GM23338 (cell line): Measurements from ENCODE around the gene HDAC1. TPM values are rescaled to one million over a fixed set of nuclear protein-coding genes. Genes with fewer than 3 reads are reported as not detected.

Source experiments
- ATAC-seq: fragments of 200-7000 bp; cut with Tn5 transposase; 3 replicates; pipeline ENCODE4 v1.9.1; 2020
- DNase-seq: peaks from one replicate; pipeline ENCODE4 v3.0.0-alpha.2; 2015; ENCODE audit warnings: low spot score
- H2AFZ ChIP-seq: fragments of 200-600 bp; sonication (generic); 2 replicates; pipeline ENCODE4 v1.8.0; 2016; ENCODE audit warnings: antibody characterized with exemption, mild to moderate bottlenecking, moderate library complexity
- H3F3A ChIP-seq: fragments of 200-600 bp; sonication (generic); replicated peaks from 2 replicates; pipeline ENCODE4 v1.8.0; 2017; ENCODE audit warnings: antibody characterized with exemption, mixed run types, low read depth
- H3K27ac ChIP-seq: fragments of 200-600 bp; sonication (generic); 2 replicates; pipeline ENCODE4 v1.6.1; 2016; ENCODE audit warnings: low read depth
- H3K27me3 ChIP-seq: fragments of 200-600 bp; sonication (generic); 2 replicates; pipeline ENCODE4 v1.8.0; 2016; ENCODE audit warnings: mild to moderate bottlenecking, mixed run types, moderate library complexity; ENCODE audit not compliant: insufficient read depth
- H3K36me3 ChIP-seq: fragments of 200-600 bp; sonication (generic); 2 replicates; pipeline ENCODE4 v1.8.0; 2016; ENCODE audit warnings: mild to moderate bottlenecking; ENCODE audit not compliant: insufficient read depth
- H3K4me1 ChIP-seq: fragments of 200-600 bp; sonication (generic); 2 replicates; pipeline ENCODE4 v1.8.0; 2016; ENCODE audit warnings: mild to moderate bottlenecking, moderate library complexity; ENCODE audit not compliant: insufficient read depth
- H3K4me2 ChIP-seq: fragments of 200-600 bp; sonication (generic); 2 replicates; pipeline ENCODE4 v1.7.1; 2017; ENCODE audit warnings: mixed run types
- H3K4me3 ChIP-seq: fragments of 200-600 bp; sonication (generic); 2 replicates; pipeline ENCODE4 v1.6.1; 2016; ENCODE audit warnings: mixed run types
- H3K79me2 ChIP-seq: fragments of 200-600 bp; sonication (generic); replicated peaks from 2 replicates; pipeline ENCODE4 v1.8.0; 2017; ENCODE audit warnings: mild to moderate bottlenecking; ENCODE audit not compliant: insufficient read depth
- H3K9me2 ChIP-seq: fragments of 200-600 bp; sonication (generic); 2 replicates; pipeline ENCODE4 v1.8.0; 2017; ENCODE audit not compliant: insufficient read depth
- H4K20me1 ChIP-seq: fragments of 200-600 bp; sonication (generic); replicated peaks from 2 replicates; pipeline ENCODE4 v1.8.0; 2017; ENCODE audit warnings: mild to moderate bottlenecking; ENCODE audit not compliant: insufficient read depth
- H3K27ac Mint-ChIP-seq: 2 replicates; pipeline ENCODE4 v1.8.0; 2020; ENCODE audit warnings: inconsistent platforms, mild to moderate bottlenecking, moderate library complexity, mixed read lengths
- H3K27me3 Mint-ChIP-seq: 3 replicates; pipeline ENCODE4 v1.8.0; 2022; ENCODE audit warnings: low read depth, mild to moderate bottlenecking, moderate library complexity, mixed read lengths, inconsistent platforms; ENCODE audit not compliant: insufficient read depth, poor library complexity
- H3K36me3 Mint-ChIP-seq: 3 replicates; pipeline ENCODE4 v1.8.0; 2021; ENCODE audit warnings: low read depth, mild to moderate bottlenecking, inconsistent platforms, moderate library complexity, mixed read lengths
- H3K4me1 Mint-ChIP-seq: 3 replicates; pipeline ENCODE4 v1.8.0; 2020; ENCODE audit warnings: mild to moderate bottlenecking, inconsistent platforms, mixed read lengths
- H3K4me3 Mint-ChIP-seq: 3 replicates; pipeline ENCODE4 v1.8.0; 2021; ENCODE audit warnings: moderate library complexity, mild to moderate bottlenecking, inconsistent platforms, mixed read lengths
- H3K9me3 Mint-ChIP-seq: 3 replicates; pipeline ENCODE4 v1.8.0; 2020; ENCODE audit warnings: moderate library complexity, mild to moderate bottlenecking, inconsistent platforms, mixed read lengths
- CREB1 ChIP-seq: fragments of 250-450 bp; sonication (Bioruptor Pico); IDR thresholded peaks from 2 replicates; pipeline ENCODE4 v1.5.0; 2020; ENCODE audit warnings: low read depth, mild to moderate bottlenecking, moderate library complexity
- ETS1 ChIP-seq: IDR thresholded peaks from 2 replicates; pipeline ENCODE4 v1.6.1; 2016; ENCODE audit warnings: antibody characterized with exemption
- EZH2 ChIP-seq: fragments of 200-600 bp; sonication (generic); IDR thresholded peaks from one replicate; pipeline ENCODE4 v1.8.0; 2017; ENCODE audit warnings: antibody characterized with exemption, mild to moderate bottlenecking, low read depth; ENCODE audit not compliant: unreplicated experiment
- EZH2phosphoT487 ChIP-seq: fragments of 200-600 bp; sonication (generic); IDR thresholded peaks from one replicate; pipeline ENCODE4 v1.8.1; 2018; ENCODE audit warnings: antibody characterized with exemption; ENCODE audit not compliant: unreplicated experiment
- JUNB ChIP-seq: IDR thresholded peaks from one replicate; pipeline ENCODE4 v1.6.1; 2016; ENCODE audit warnings: antibody characterized with exemption; ENCODE audit not compliant: unreplicated experiment
- NANOG ChIP-seq: IDR thresholded peaks from 2 replicates; pipeline ENCODE4 v1.6.1; 2016; ENCODE audit warnings: antibody characterized with exemption, borderline replicate concordance
- POLR2AphosphoS5 ChIP-seq: IDR thresholded peaks from 2 replicates; pipeline ENCODE4 v1.6.1; 2016; ENCODE audit warnings: antibody characterized with exemption, low read depth
- REST ChIP-seq: IDR thresholded peaks from one replicate; pipeline ENCODE4 v1.6.1; 2018; ENCODE audit warnings: antibody characterized with exemption; ENCODE audit not compliant: unreplicated experiment
- STAT1 ChIP-seq: IDR thresholded peaks from one replicate; pipeline ENCODE4 v1.6.1; 2016; ENCODE audit warnings: antibody characterized with exemption; ENCODE audit not compliant: unreplicated experiment
- ZNF114 ChIP-seq: fragments of 250-450 bp; sonication (Bioruptor Pico); IDR thresholded peaks from 2 replicates; pipeline ENCODE4 v1.5.0; 2020; ENCODE audit warnings: mild to moderate bottlenecking, moderate library complexity
- ZNF331 ChIP-seq: fragments of 250-450 bp; sonication (Bioruptor Pico); IDR thresholded peaks from 2 replicates; pipeline ENCODE4 v1.5.0; 2020; ENCODE audit warnings: low read depth, mild to moderate bottlenecking, moderate library complexity
- polyA plus RNA-seq: library from polyadenylated mRNA; unstranded; fragments of >200 nt; fragmentation: Nextera tagmentation; extraction: Ambion mirVana; gene quantifications from 2 replicates; pipeline ENCODE4 v1.2.1, GENCODE V29; 2016
- total RNA-seq: library from RNA; depleted of rRNA; stranded (reverse); fragments of >200 nt; shearing (Covaris generic); gene quantifications from 2 replicates; pipeline ENCODE4 v1.2.3, GENCODE V29; 2014
- TF ChIP-seq, protein P1 (sequence below), 2 experiments: fragments of 200-600 bp in 1 of 2; sonication (generic) in 1 of 2; conservative IDR thresholded peaks; 2 replicates each; pipeline versions ENCODE4 v1.5.1 to v1.6.1; 2016 to 2017; ENCODE audit warnings: antibody characterized with exemption in 2 of 2, low read depth in 2 of 2, mild to moderate bottlenecking in 2 of 2, moderate library complexity in 1 of 2
- TF ChIP-seq, protein P2 (sequence below): fragments of 250-450 bp; sonication (Bioruptor Pico); IDR thresholded peaks from 2 replicates; pipeline ENCODE4 v1.5.0; 2020; ENCODE audit warnings: mild to moderate bottlenecking, moderate library complexity

Gene HDAC1
- total and polyA plus RNA-seq, 2 experiments from 2014 or later = 82.6 to 104 TPM

GRCh38 chr1:32352831-32353383 lies 61.0 kb downstream of the HDAC1 start:
- H3K36me3 Mint-ChIP-seq = peaks cover 7% of the 10 kb centered on the region
- no peak for DNase-seq
- peaks cover 13% of the 10 kb centered on the region; the same call in 1 of the 2 replicates for H3F3A ChIP-seq
- H3K9me2 ChIP-seq = peaks cover 10% of the 10 kb centered on the region; the same call in 1 of the 2 replicates
- peaks cover 18% of the 10 kb centered on the region for H3K9me3 Mint-ChIP-seq
- H3K27ac Mint-ChIP-seq = no peak overlapping the region
- no peak for ATAC-seq
- H3K4me3 Mint-ChIP-seq = peak overlapping the region; percentile 51
- H3K36me3 ChIP-seq = no peaks in the 10 kb centered on the region
- peaks cover 18% of the 10 kb centered on the region for H3K4me1 Mint-ChIP-seq
- H4K20me1 ChIP-seq = no peaks in the 10 kb centered on the region
- H3K27me3 Mint-ChIP-seq = peaks cover 24% of the 10 kb centered on the region
- no peak overlapping the region for H2AFZ ChIP-seq
- no peak overlapping the region for H3K4me2 ChIP-seq
- H3K27me3 ChIP-seq = peaks cover 17% of the 10 kb centered on the region
- TF ChIP-seq, protein P1, sequence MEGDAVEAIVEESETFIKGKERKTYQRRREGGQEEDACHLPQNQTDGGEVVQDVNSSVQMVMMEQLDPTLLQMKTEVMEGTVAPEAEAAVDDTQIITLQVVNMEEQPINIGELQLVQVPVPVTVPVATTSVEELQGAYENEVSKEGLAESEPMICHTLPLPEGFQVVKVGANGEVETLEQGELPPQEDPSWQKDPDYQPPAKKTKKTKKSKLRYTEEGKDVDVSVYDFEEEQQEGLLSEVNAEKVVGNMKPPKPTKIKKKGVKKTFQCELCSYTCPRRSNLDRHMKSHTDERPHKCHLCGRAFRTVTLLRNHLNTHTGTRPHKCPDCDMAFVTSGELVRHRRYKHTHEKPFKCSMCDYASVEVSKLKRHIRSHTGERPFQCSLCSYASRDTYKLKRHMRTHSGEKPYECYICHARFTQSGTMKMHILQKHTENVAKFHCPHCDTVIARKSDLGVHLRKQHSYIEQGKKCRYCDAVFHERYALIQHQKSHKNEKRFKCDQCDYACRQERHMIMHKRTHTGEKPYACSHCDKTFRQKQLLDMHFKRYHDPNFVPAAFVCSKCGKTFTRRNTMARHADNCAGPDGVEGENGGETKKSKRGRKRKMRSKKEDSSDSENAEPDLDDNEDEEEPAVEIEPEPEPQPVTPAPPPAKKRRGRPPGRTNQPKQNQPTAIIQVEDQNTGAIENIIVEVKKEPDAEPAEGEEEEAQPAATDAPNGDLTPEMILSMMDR (conservative IDR thresholded peaks at IDR 0.05; ENCODE audit: low read depth in 2 of 2) = no peak
- TF ChIP-seq CREB1 (CRISPR knock-in tag) (no peak), ZNF331 (CRISPR knock-in tag) (no peak), ZNF114 (CRISPR knock-in tag) (no peak), REST (no peak), EZH2phosphoT487 (no peak), EZH2 (no peak), POLR2AphosphoS5 (no peak), NANOG (no peak), JUNB (no peak), STAT1 (no peak), ETS1 (no peak)
- TF ChIP-seq, protein P2, sequence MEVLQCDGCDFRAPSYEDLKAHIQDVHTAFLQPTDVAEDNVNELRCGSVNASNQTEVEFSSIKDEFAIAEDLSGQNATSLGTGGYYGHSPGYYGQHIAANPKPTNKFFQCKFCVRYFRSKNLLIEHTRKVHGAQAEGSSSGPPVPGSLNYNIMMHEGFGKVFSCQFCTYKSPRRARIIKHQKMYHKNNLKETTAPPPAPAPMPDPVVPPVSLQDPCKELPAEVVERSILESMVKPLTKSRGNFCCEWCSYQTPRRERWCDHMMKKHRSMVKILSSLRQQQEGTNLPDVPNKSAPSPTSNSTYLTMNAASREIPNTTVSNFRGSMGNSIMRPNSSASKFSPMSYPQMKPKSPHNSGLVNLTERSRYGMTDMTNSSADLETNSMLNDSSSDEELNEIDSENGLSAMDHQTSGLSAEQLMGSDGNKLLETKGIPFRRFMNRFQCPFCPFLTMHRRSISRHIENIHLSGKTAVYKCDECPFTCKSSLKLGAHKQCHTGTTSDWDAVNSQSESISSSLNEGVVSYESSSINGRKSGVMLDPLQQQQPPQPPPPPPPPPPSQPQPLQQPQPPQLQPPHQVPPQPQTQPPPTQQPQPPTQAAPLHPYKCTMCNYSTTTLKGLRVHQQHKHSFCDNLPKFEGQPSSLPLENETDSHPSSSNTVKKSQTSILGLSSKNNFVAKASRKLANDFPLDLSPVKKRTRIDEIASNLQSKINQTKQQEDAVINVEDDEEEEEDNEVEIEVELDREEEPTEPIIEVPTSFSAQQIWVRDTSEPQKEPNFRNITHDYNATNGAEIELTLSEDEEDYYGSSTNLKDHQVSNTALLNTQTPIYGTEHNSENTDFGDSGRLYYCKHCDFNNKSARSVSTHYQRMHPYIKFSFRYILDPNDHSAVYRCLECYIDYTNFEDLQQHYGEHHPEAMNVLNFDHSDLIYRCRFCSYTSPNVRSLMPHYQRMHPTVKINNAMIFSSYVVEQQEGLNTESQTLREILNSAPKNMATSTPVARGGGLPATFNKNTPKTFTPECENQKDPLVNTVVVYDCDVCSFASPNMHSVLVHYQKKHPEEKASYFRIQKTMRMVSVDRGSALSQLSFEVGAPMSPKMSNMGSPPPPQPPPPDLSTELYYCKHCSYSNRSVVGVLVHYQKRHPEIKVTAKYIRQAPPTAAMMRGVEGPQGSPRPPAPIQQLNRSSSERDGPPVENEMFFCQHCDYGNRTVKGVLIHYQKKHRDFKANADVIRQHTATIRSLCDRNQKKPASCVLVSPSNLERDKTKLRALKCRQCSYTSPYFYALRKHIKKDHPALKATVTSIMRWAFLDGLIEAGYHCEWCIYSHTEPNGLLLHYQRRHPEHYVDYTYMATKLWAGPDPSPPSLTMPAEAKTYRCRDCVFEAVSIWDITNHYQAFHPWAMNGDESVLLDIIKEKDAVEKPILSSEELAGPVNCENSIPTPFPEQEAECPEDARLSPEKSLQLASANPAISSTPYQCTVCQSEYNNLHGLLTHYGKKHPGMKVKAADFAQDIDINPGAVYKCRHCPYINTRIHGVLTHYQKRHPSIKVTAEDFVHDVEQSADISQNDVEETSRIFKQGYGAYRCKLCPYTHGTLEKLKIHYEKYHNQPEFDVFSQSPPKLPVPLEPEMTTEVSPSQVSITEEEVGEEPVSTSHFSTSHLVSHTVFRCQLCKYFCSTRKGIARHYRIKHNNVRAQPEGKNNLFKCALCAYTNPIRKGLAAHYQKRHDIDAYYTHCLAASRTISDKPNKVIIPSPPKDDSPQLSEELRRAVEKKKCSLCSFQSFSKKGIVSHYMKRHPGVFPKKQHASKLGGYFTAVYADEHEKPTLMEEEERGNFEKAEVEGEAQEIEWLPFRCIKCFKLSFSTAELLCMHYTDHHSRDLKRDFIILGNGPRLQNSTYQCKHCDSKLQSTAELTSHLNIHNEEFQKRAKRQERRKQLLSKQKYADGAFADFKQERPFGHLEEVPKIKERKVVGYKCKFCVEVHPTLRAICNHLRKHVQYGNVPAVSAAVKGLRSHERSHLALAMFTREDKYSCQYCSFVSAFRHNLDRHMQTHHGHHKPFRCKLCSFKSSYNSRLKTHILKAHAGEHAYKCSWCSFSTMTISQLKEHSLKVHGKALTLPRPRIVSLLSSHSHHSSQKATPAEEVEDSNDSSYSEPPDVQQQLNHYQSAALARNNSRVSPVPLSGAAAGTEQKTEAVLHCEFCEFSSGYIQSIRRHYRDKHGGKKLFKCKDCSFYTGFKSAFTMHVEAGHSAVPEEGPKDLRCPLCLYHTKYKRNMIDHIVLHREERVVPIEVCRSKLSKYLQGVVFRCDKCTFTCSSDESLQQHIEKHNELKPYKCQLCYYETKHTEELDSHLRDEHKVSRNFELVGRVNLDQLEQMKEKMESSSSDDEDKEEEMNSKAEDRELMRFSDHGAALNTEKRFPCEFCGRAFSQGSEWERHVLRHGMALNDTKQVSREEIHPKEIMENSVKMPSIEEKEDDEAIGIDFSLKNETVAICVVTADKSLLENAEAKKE = no peak
- no peak overlapping the region for H3K27ac ChIP-seq
- no peaks in the 10 kb centered on the region; the same call in 1 of the 2 replicates for H3K4me1 ChIP-seq
- no peak overlapping the region for H3K4me3 ChIP-seq
- H3K79me2 ChIP-seq = no peaks in the 10 kb centered on the region
